WTC11 (cell line): ENCODE data around the gene CFAP161. TPM values are rescaled to one million over a fixed set of nuclear protein-coding genes. Genes with fewer than 3 reads are reported as not detected.

ENCODE experiments used
- ATAC-seq: fragments of 200-7000 bp; cut with Tn5 transposase; 2 replicates; pipeline ENCODE4 v1.10.0; 2021; ENCODE audit warnings: mild to moderate bottlenecking, moderate library complexity
- CTCF ChIA-PET: fragments of 300-600 bp; sonication (Branson Sonifier 250); formaldehyde crosslinking; loops from one replicate; lab custom pipeline; 2021; ENCODE audit warnings: antibody characterized with exemption; lab: Charles Lee
- POLR2A ChIA-PET: fragments of 350-600 bp; sonication (Branson Sonifier 250); formaldehyde crosslinking; loops from one replicate; lab custom pipeline; 2021; ENCODE audit warnings: antibody characterized with exemption; lab: Charles Lee
- DNase-seq: peaks from one replicate; pipeline ENCODE4 v3.0.0; 2021; ENCODE audit warnings: low spot score
- H3K27ac Mint-ChIP-seq: 2 replicates; pipeline ENCODE4 v1.8.0; 2021; ENCODE audit warnings: mixed read lengths
- H3K27me3 Mint-ChIP-seq: 2 replicates; pipeline ENCODE4 v1.8.0; 2021; ENCODE audit warnings: low read depth, mild to moderate bottlenecking, moderate library complexity, mixed read lengths
- H3K36me3 Mint-ChIP-seq: 2 replicates; pipeline ENCODE4 v1.8.0; 2021; ENCODE audit warnings: mixed read lengths
- H3K4me1 Mint-ChIP-seq: 2 replicates; pipeline ENCODE4 v1.8.0; 2022; ENCODE audit warnings: mixed read lengths
- H3K4me3 Mint-ChIP-seq: 2 replicates; pipeline ENCODE4 v1.8.0; 2021; ENCODE audit warnings: mild to moderate bottlenecking, moderate library complexity, mixed read lengths
- H3K9me3 Mint-ChIP-seq: 2 replicates; pipeline ENCODE4 v1.8.0; 2021; ENCODE audit warnings: mixed read lengths
- CREM ChIP-seq: sonication (generic); formaldehyde crosslinking; IDR thresholded peaks from 2 replicates; pipeline ENCODE4 v1.8.1; 2022; ENCODE audit warnings: mild to moderate bottlenecking, missing genetic modification reagents, moderate library complexity
- E2F5 ChIP-seq: sonication (generic); formaldehyde crosslinking; IDR thresholded peaks from 2 replicates; pipeline ENCODE4 v1.8.1; 2022; ENCODE audit warnings: mild to moderate bottlenecking, moderate library complexity, missing genetic modification reagents
- ESRRA ChIP-seq: sonication (generic); formaldehyde crosslinking; IDR thresholded peaks from 2 replicates; pipeline ENCODE4 v1.8.1; 2022; ENCODE audit warnings: mild to moderate bottlenecking, missing genetic modification reagents, borderline replicate concordance
- MXD4 ChIP-seq: fragments of 250-450 bp; sonication (Bioruptor Pico); IDR thresholded peaks from 2 replicates; pipeline ENCODE4 v1.8.0; 2021; ENCODE audit warnings: mild to moderate bottlenecking, moderate library complexity, borderline replicate concordance
- MYBL2 ChIP-seq: sonication (generic); formaldehyde crosslinking; IDR thresholded peaks from 2 replicates; pipeline ENCODE4 v1.8.1; 2023; ENCODE audit warnings: mild to moderate bottlenecking, moderate library complexity, missing genetic modification reagents
- NFYB ChIP-seq: sonication (generic); formaldehyde crosslinking; conservative IDR thresholded peaks from 2 replicates; pipeline ENCODE4 v1.8.0; 2022; ENCODE audit warnings: low read depth, missing genetic modification reagents
- NR2C2 ChIP-seq: sonication (generic); formaldehyde crosslinking; IDR thresholded peaks from 2 replicates; pipeline ENCODE4 v1.8.0; 2022; ENCODE audit warnings: mild to moderate bottlenecking, missing genetic modification reagents
- PREB ChIP-seq: sonication (generic); formaldehyde crosslinking; IDR thresholded peaks from 2 replicates; pipeline ENCODE4 v1.8.1; 2022; ENCODE audit warnings: mild to moderate bottlenecking, missing genetic modification reagents, moderate library complexity, borderline replicate concordance
- RELA ChIP-seq: sonication (generic); formaldehyde crosslinking; IDR thresholded peaks from 2 replicates; pipeline ENCODE4 v1.8.1; 2022; ENCODE audit warnings: missing genetic modification reagents, mild to moderate bottlenecking, borderline replicate concordance
- ZNF121 ChIP-seq: sonication (generic); formaldehyde crosslinking; IDR thresholded peaks from 2 replicates; pipeline ENCODE4 v1.8.0; 2023; ENCODE audit warnings: missing genetic modification reagents
- ZNF138 ChIP-seq: sonication (generic); formaldehyde crosslinking; conservative IDR thresholded peaks from 2 replicates; pipeline ENCODE4 v1.8.1; 2022; ENCODE audit warnings: mild to moderate bottlenecking, moderate library complexity, missing genetic modification reagents
- ZNF416 ChIP-seq: fragments of 250-450 bp; sonication (Bioruptor Pico); IDR thresholded peaks from 2 replicates; pipeline ENCODE4 v1.9.0; 2021; ENCODE audit warnings: mild to moderate bottlenecking, inconsistent platforms
- ZNF423 ChIP-seq: fragments of 250-450 bp; sonication (Bioruptor Pico); IDR thresholded peaks from 2 replicates; pipeline ENCODE4 v2.1.2; 2022; ENCODE audit warnings: mild to moderate bottlenecking, moderate library complexity
- ZNF425 ChIP-seq: fragments of 250-450 bp; sonication (Bioruptor Pico); conservative IDR thresholded peaks from 2 replicates; pipeline ENCODE4 v1.9.0; 2021; ENCODE audit warnings: mild to moderate bottlenecking
- ZNF671 ChIP-seq: fragments of 250-450 bp; sonication (Bioruptor Pico); IDR thresholded peaks from 2 replicates; pipeline ENCODE4 v1.8.0; 2021; ENCODE audit warnings: mild to moderate bottlenecking
- total RNA-seq: library from RNA; stranded (reverse); gene quantifications from 3 replicates; pipeline ENCODE4 v1.2.3, GENCODE V29; 2021
- TF ChIP-seq, protein P1 (sequence below): sonication (generic); formaldehyde crosslinking; IDR thresholded peaks from 2 replicates; pipeline ENCODE4 v1.8.0; 2023; ENCODE audit warnings: mild to moderate bottlenecking, missing genetic modification reagents
- TF ChIP-seq, protein P2 (sequence below): sonication (generic); formaldehyde crosslinking; IDR thresholded peaks from 2 replicates; pipeline ENCODE4 v1.8.0; 2022; ENCODE audit warnings: mild to moderate bottlenecking, missing genetic modification reagents
- TF ChIP-seq, protein P3 (sequence below): sonication (generic); formaldehyde crosslinking; IDR thresholded peaks from 2 replicates; pipeline ENCODE4 v1.8.0; 2022; ENCODE audit warnings: mild to moderate bottlenecking, missing genetic modification reagents
- TF ChIP-seq, protein P4 (sequence below): sonication (generic); formaldehyde crosslinking; IDR thresholded peaks from 2 replicates; pipeline ENCODE4 v1.8.1; 2022; ENCODE audit warnings: low read depth, missing genetic modification reagents, borderline replicate concordance

Gene CFAP161
- total RNA-seq, 1 experiment from 2014 or later, result not detected

GRCh38 chr15:81105545-81105944 is 28.5 kb upstream of the CFAP161 start (continued):
- TF ChIP-seq ZNF671 (CRISPR knock-in tag), result no peak
- TF ChIP-seq E2F5 (CRISPR knock-in tag), result no peak
- no peak for TF ChIP-seq NR2C2 (CRISPR knock-in tag)
- no peak for TF ChIP-seq CREM (CRISPR knock-in tag)

- H3K27ac Mint-ChIP-seq, result no peak overlapping the region
- H3K4me1 Mint-ChIP-seq, result peaks cover 7% of the 10 kb centered on the region
- no peaks in the 10 kb centered on the region for H3K36me3 Mint-ChIP-seq
- no peak overlapping the region for H3K4me3 Mint-ChIP-seq
- H3K27me3 Mint-ChIP-seq, result no peaks in the 10 kb centered on the region; the same call in 1 of the 2 replicates
- no peaks in the 10 kb centered on the region for H3K9me3 Mint-ChIP-seq
- ChIA-PET POLR2A (no interaction called here), CTCF (interaction anchor here (0.7 to 10.7 kb wide), 18 partner anchors 9 to 304 kb away, joined by 3 to 238 read pairs (median 4); partner anchors contain the start of genes CFAP161 and TLNRD1)
- TF ChIP-seq ESRRA (CRISPR knock-in tag), result no peak
- TF ChIP-seq, protein P1, sequence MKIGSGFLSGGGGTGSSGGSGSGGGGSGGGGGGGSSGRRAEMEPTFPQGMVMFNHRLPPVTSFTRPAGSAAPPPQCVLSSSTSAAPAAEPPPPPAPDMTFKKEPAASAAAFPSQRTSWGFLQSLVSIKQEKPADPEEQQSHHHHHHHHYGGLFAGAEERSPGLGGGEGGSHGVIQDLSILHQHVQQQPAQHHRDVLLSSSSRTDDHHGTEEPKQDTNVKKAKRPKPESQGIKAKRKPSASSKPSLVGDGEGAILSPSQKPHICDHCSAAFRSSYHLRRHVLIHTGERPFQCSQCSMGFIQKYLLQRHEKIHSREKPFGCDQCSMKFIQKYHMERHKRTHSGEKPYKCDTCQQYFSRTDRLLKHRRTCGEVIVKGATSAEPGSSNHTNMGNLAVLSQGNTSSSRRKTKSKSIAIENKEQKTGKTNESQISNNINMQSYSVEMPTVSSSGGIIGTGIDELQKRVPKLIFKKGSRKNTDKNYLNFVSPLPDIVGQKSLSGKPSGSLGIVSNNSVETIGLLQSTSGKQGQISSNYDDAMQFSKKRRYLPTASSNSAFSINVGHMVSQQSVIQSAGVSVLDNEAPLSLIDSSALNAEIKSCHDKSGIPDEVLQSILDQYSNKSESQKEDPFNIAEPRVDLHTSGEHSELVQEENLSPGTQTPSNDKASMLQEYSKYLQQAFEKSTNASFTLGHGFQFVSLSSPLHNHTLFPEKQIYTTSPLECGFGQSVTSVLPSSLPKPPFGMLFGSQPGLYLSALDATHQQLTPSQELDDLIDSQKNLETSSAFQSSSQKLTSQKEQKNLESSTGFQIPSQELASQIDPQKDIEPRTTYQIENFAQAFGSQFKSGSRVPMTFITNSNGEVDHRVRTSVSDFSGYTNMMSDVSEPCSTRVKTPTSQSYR (CRISPR knock-in tag), result no peak
- TF ChIP-seq MYBL2 (CRISPR knock-in tag), result no peak
- TF ChIP-seq, protein P2, sequence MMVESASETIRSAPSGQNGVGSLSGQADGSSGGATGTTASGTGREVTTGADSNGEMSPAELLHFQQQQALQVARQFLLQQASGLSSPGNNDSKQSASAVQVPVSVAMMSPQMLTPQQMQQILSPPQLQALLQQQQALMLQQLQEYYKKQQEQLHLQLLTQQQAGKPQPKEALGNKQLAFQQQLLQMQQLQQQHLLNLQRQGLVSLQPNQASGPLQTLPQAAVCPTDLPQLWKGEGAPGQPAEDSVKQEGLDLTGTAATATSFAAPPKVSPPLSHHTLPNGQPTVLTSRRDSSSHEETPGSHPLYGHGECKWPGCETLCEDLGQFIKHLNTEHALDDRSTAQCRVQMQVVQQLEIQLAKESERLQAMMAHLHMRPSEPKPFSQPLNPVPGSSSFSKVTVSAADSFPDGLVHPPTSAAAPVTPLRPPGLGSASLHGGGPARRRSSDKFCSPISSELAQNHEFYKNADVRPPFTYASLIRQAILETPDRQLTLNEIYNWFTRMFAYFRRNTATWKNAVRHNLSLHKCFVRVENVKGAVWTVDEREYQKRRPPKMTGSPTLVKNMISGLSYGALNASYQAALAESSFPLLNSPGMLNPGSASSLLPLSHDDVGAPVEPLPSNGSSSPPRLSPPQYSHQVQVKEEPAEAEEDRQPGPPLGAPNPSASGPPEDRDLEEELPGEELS (CRISPR knock-in tag), result no peak
- TF ChIP-seq RELA, result no peak
- TF ChIP-seq, protein P3, sequence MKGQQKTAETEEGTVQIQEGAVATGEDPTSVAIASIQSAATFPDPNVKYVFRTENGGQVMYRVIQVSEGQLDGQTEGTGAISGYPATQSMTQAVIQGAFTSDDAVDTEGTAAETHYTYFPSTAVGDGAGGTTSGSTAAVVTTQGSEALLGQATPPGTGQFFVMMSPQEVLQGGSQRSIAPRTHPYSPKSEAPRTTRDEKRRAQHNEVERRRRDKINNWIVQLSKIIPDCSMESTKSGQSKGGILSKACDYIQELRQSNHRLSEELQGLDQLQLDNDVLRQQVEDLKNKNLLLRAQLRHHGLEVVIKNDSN (CRISPR knock-in tag), result no peak
- no peak for TF ChIP-seq PREB (CRISPR knock-in tag)
- TF ChIP-seq ZNF423 (CRISPR knock-in tag), result no peak
- no peak for TF ChIP-seq ZNF121
- no peak for TF ChIP-seq MXD4 (CRISPR knock-in tag)
- no peak for TF ChIP-seq ZNF425 (CRISPR knock-in tag)
- no peak for TF ChIP-seq ZNF416
- TF ChIP-seq, protein P4, sequence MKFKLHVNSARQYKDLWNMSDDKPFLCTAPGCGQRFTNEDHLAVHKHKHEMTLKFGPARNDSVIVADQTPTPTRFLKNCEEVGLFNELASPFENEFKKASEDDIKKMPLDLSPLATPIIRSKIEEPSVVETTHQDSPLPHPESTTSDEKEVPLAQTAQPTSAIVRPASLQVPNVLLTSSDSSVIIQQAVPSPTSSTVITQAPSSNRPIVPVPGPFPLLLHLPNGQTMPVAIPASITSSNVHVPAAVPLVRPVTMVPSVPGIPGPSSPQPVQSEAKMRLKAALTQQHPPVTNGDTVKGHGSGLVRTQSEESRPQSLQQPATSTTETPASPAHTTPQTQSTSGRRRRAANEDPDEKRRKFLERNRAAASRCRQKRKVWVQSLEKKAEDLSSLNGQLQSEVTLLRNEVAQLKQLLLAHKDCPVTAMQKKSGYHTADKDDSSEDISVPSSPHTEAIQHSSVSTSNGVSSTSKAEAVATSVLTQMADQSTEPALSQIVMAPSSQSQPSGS (CRISPR knock-in tag), result no peak
- TF ChIP-seq NFYB (CRISPR knock-in tag), result no peak
- TF ChIP-seq ZNF138 (CRISPR knock-in tag), result no peak
- DNase-seq, result peak; percentile 42
- ATAC-seq, result peak; percentile 71
These were observed 27.5 kb upstream of the CFAP161 start for GRCh38 chr15:81106560-81106959.
